K562 (cell line): ENCODE results near the gene C6orf47. TPM values are rescaled to one million over a fixed set of nuclear protein-coding genes. Genes with fewer than 3 reads are reported as not detected.
A peak's percentile ranks its signal among the peaks of the same experiment; 100 is the strongest.

Experiments used
- ARHGAP35 ChIP-seq: fragments of 450-650 bp; IDR thresholded peaks from 2 replicates; pipeline ENCODE4 v1.6.1; 2018; ENCODE audit not compliant: partially characterized antibody
- HCFC1 ChIP-seq: IDR thresholded peaks from 2 replicates; pipeline ENCODE4 v1.6.1; 2012; ENCODE audit warnings: low read depth, low read length, improper control_type of control experiment
- HDAC8 ChIP-seq: fragments of 450-650 bp; IDR thresholded peaks from 2 replicates; pipeline ENCODE4 v1.6.1; 2016; ENCODE audit warnings: mild to moderate bottlenecking, missing genetic modification characterization, moderate library complexity, missing compliant biosample characterization
- HNRNPLL ChIP-seq: fragments of 200-400 bp; formaldehyde crosslinking; IDR thresholded peaks from 2 replicates; pipeline ENCODE4 v1.6.1; 2017; ENCODE audit warnings: low read length, low read depth, mild to moderate bottlenecking; ENCODE audit not compliant: poor library complexity, severe bottlenecking
- HSF4 ChIP-seq: fragments of 250-450 bp; sonication (Bioruptor Pico); IDR thresholded peaks from 2 replicates; pipeline ENCODE4 v2.1.2; 2022; ENCODE audit warnings: mild to moderate bottlenecking, moderate library complexity, borderline replicate concordance
- KLF10 ChIP-seq: fragments of 250-450 bp; sonication (Bioruptor Pico); IDR thresholded peaks from 2 replicates; pipeline ENCODE4 v1.6.1; 2021; ENCODE audit warnings: matching md5 sums
- MAZ ChIP-seq, 2 experiments: fragments of 450-650 bp in 1 of 2; sonication (generic) in 1 of 2; formaldehyde crosslinking; IDR thresholded peaks in 1 of 2; conservative IDR thresholded peaks in 1 of 2; 2 replicates each; pipeline versions ENCODE4 v1.4.0 to v1.5.0; 2020; ENCODE audit warnings: mild to moderate bottlenecking in 1 of 2, missing genetic modification reagents in 1 of 2
- MEIS2 ChIP-seq: fragments of 450-650 bp; IDR thresholded peaks from 2 replicates; pipeline ENCODE4 v1.6.1; 2014; ENCODE audit warnings: mild to moderate bottlenecking; ENCODE audit not compliant: partially characterized antibody
- NCOA2 ChIP-seq, 2 experiments: fragments of 450-650 bp; IDR thresholded peaks; 2 replicates each; pipeline ENCODE4 v1.6.1; 2018; ENCODE audit warnings: mild to moderate bottlenecking in 2 of 2, moderate library complexity in 1 of 2; ENCODE audit not compliant: partially characterized antibody in 2 of 2
- NCOA4 ChIP-seq: fragments of 450-650 bp; IDR thresholded peaks from 2 replicates; pipeline ENCODE4 v1.6.1; 2018; ENCODE audit warnings: mild to moderate bottlenecking; ENCODE audit not compliant: partially characterized antibody
- PCBP1 ChIP-seq: fragments of 200-400 bp; formaldehyde crosslinking; IDR thresholded peaks from 2 replicates; pipeline ENCODE4 v1.6.1; 2018; ENCODE audit warnings: mild to moderate bottlenecking, low read depth, low read length; ENCODE audit not compliant: poor library complexity, severe bottlenecking
- POLR2AphosphoS2 ChIP-seq: IDR thresholded peaks from 2 replicates; pipeline ENCODE4 v1.6.1; 2012; ENCODE audit warnings: low read length, improper control_type of control experiment
- POLR2H ChIP-seq: IDR thresholded peaks from 2 replicates; pipeline ENCODE4 v1.6.1; 2016; ENCODE audit warnings: missing genetic modification characterization, low read depth, mild to moderate bottlenecking, control low read depth, missing compliant biosample characterization, moderate library complexity
- SP1 ChIP-seq: sonication (generic); formaldehyde crosslinking; IDR thresholded peaks from 2 replicates; pipeline ENCODE4 v1.8.1; 2022; ENCODE audit warnings: mild to moderate bottlenecking, missing genetic modification reagents
- SRSF1 ChIP-seq: fragments of 200-400 bp; formaldehyde crosslinking; IDR thresholded peaks from 2 replicates; pipeline ENCODE4 v1.6.1; 2017; ENCODE audit warnings: mild to moderate bottlenecking, low read depth, low read length, moderate library complexity
- ZNF174 ChIP-seq: fragments of 250-450 bp; sonication (Bioruptor Pico); IDR thresholded peaks from 2 replicates; pipeline ENCODE4 v1.4.0; 2020; ENCODE audit warnings: mild to moderate bottlenecking
- ZNF57 ChIP-seq: fragments of 450-650 bp; formaldehyde crosslinking; IDR thresholded peaks from 2 replicates; pipeline ENCODE4 v1.4.0; 2020; ENCODE audit warnings: mild to moderate bottlenecking, moderate library complexity
- ZNF668 ChIP-seq: fragments of 250-450 bp; sonication (Bioruptor Pico); IDR thresholded peaks from 2 replicates; pipeline ENCODE4 v1.8.0; 2022; ENCODE audit warnings: mild to moderate bottlenecking, inconsistent platforms
- ZNF764 ChIP-seq: fragments of 250-450 bp; sonication (Bioruptor Pico); IDR thresholded peaks from 2 replicates; pipeline ENCODE4 v1.4.0; 2020; ENCODE audit warnings: low read depth, mild to moderate bottlenecking, moderate library complexity
- polyA plus RNA-seq, 8 experiments: library from polyadenylated mRNA; depleted of rRNA in 4 of 8; stranded (reverse) in 5 of 8; unstranded in 3 of 8; fragments of >200 nt; fragmentation: Nextera tagmentation in 2 of 8; fragmentation: Illumina TruSeq in 1 of 8; extraction: Ambion mirVana in 2 of 8; extraction: Trizol in 1 of 8; gene quantifications; 2 replicates each; pipeline versions ENCODE4 v1.2.1 to v1.2.3, GENCODE V29; 2011 to 2014; ENCODE audit warnings: inconsistent platforms in 1 of 8, missing spikeins in 1 of 8
- total RNA-seq, 7 experiments: library from RNA; depleted of rRNA in 6 of 7; stranded (reverse); fragments of >200 nt in 6 of 7; fragmentation: Illumina TruSeq in 2 of 7; extraction: Trizol in 2 of 7; gene quantifications; 2 replicates each; pipeline versions ENCODE4 v1.2.1 to v1.2.3, GENCODE V29; 2011 to 2021; ENCODE audit warnings: low replicate concordance in 1 of 7
- TF ChIP-seq, protein P1 (sequence below): sonication (generic); formaldehyde crosslinking; IDR thresholded peaks from 2 replicates; pipeline ENCODE4 v1.9.0; 2022; ENCODE audit warnings: mild to moderate bottlenecking, missing genetic modification reagents
- TF ChIP-seq, protein P2 (sequence below), 2 experiments: IDR thresholded peaks; 2 replicates each; pipeline ENCODE4 v1.6.1; 2012; ENCODE audit warnings: improper control_type of control experiment in 2 of 2, low read depth in 2 of 2, low read length in 2 of 2, borderline replicate concordance in 1 of 2
- TF ChIP-seq, protein P3 (sequence below): IDR thresholded peaks from 2 replicates; pipeline ENCODE4 v1.6.1; 2014; ENCODE audit warnings: antibody characterized with exemption
- TF ChIP-seq, protein P4 (sequence below): fragments of 250-450 bp; sonication (Bioruptor Pico); IDR thresholded peaks from 2 replicates; pipeline ENCODE4 v1.8.0; 2021; ENCODE audit warnings: mild to moderate bottlenecking, moderate library complexity

Gene C6orf47
- total and polyA plus RNA-seq, 9 of the 15 experiments (the other 6 are each of a cell fraction or from before 2014, with no cell fraction given): 0.14 to 43.8 (median 27.0) TPM

DNA sequence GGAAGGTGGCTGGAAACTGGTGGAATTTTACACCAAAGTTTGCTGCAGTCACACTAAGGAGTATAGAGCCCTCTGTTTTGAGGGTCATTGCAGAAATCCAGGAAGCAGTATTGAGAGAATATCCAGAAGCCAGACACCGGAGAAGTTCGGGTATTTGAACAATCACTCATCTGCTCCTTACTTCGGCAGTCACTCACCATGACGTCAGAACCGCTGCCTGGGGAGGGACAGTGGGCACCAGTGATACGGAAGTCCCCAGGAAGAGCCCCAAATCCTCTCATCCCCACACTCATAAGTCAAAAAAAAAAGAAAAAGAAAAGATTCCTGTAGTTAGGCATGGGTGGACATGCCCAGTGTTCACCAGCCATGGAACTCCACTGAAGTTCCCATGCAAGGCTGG lies 16.3 kb upstream of the C6orf47 start (continued):
- no peak for TF ChIP-seq ZNF764
- TF ChIP-seq MAZ (CRISPR knock-in tag; conservative IDR thresholded peaks at IDR 0.05 in 1 of 2, IDR thresholded peaks at IDR 0.05 in 1 of 2): 0 out of 4 replicates have a peak, but pooled peaks of 1 of the 2 experiments have one; percentile 27
- no peak for TF ChIP-seq NCOA2 (IDR thresholded peaks at IDR 0.05; ENCODE audit: partially characterized antibody in 2 of 2)
- no peak for TF ChIP-seq SRSF1
- TF ChIP-seq HCFC1: no peak
- TF ChIP-seq POLR2AphosphoS2: no peak
- TF ChIP-seq, protein P1, sequence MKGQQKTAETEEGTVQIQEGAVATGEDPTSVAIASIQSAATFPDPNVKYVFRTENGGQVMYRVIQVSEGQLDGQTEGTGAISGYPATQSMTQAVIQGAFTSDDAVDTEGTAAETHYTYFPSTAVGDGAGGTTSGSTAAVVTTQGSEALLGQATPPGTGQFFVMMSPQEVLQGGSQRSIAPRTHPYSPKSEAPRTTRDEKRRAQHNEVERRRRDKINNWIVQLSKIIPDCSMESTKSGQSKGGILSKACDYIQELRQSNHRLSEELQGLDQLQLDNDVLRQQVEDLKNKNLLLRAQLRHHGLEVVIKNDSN (CRISPR knock-in tag): no peak
- no peak for TF ChIP-seq ZNF57 (CRISPR knock-in tag)
- TF ChIP-seq ARHGAP35: no peak
- no peak for TF ChIP-seq HDAC8 (tag)
- no peak for TF ChIP-seq HSF4 (CRISPR knock-in tag)
- TF ChIP-seq, protein P2, sequence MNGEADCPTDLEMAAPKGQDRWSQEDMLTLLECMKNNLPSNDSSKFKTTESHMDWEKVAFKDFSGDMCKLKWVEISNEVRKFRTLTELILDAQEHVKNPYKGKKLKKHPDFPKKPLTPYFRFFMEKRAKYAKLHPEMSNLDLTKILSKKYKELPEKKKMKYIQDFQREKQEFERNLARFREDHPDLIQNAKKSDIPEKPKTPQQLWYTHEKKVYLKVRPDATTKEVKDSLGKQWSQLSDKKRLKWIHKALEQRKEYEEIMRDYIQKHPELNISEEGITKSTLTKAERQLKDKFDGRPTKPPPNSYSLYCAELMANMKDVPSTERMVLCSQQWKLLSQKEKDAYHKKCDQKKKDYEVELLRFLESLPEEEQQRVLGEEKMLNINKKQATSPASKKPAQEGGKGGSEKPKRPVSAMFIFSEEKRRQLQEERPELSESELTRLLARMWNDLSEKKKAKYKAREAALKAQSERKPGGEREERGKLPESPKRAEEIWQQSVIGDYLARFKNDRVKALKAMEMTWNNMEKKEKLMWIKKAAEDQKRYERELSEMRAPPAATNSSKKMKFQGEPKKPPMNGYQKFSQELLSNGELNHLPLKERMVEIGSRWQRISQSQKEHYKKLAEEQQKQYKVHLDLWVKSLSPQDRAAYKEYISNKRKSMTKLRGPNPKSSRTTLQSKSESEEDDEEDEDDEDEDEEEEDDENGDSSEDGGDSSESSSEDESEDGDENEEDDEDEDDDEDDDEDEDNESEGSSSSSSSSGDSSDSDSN (IDR thresholded peaks at IDR 0.05; ENCODE audit: borderline replicate concordance in 1 of 2, low read depth in 2 of 2, low read length in 2 of 2): no peak
- TF ChIP-seq, protein P3, sequence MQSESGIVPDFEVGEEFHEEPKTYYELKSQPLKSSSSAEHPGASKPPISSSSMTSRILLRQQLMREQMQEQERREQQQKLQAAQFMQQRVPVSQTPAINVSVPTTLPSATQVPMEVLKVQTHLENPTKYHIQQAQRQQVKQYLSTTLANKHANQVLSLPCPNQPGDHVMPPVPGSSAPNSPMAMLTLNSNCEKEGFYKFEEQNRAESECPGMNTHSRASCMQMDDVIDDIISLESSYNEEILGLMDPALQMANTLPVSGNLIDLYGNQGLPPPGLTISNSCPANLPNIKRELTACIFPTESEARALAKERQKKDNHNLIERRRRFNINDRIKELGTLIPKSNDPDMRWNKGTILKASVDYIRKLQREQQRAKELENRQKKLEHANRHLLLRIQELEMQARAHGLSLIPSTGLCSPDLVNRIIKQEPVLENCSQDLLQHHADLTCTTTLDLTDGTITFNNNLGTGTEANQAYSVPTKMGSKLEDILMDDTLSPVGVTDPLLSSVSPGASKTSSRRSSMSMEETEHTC: no peak
- no peak for TF ChIP-seq SP1 (CRISPR knock-in tag)
- TF ChIP-seq HNRNPLL: no peak
- no peak for TF ChIP-seq ZNF668
- TF ChIP-seq PCBP1: no peak
- TF ChIP-seq, protein P4, sequence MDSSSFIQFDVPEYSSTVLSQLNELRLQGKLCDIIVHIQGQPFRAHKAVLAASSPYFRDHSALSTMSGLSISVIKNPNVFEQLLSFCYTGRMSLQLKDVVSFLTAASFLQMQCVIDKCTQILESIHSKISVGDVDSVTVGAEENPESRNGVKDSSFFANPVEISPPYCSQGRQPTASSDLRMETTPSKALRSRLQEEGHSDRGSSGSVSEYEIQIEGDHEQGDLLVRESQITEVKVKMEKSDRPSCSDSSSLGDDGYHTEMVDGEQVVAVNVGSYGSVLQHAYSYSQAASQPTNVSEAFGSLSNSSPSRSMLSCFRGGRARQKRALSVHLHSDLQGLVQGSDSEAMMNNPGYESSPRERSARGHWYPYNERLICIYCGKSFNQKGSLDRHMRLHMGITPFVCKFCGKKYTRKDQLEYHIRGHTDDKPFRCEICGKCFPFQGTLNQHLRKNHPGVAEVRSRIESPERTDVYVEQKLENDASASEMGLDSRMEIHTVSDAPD (CRISPR knock-in tag): no peak
- TF ChIP-seq MEIS2: peak; percentile 89
- no peak for TF ChIP-seq POLR2H
- no peak for TF ChIP-seq ZNF174 (CRISPR knock-in tag)
- no peak for TF ChIP-seq KLF10 (CRISPR knock-in tag)
- no peak for TF ChIP-seq NCOA4
